OCI-M2 (cell line): ENCODE results near the gene MRPL49.
A peak's percentile ranks its signal among the peaks of the same experiment; 100 is the strongest.

ENCODE experiments used
- DNase-seq: peaks from one replicate; lab custom pipeline; 2025; ENCODE audit not compliant: unreplicated experiment; lab: John Stamatoyannopoulos, UW

The MRPL49 gene

DNA sequence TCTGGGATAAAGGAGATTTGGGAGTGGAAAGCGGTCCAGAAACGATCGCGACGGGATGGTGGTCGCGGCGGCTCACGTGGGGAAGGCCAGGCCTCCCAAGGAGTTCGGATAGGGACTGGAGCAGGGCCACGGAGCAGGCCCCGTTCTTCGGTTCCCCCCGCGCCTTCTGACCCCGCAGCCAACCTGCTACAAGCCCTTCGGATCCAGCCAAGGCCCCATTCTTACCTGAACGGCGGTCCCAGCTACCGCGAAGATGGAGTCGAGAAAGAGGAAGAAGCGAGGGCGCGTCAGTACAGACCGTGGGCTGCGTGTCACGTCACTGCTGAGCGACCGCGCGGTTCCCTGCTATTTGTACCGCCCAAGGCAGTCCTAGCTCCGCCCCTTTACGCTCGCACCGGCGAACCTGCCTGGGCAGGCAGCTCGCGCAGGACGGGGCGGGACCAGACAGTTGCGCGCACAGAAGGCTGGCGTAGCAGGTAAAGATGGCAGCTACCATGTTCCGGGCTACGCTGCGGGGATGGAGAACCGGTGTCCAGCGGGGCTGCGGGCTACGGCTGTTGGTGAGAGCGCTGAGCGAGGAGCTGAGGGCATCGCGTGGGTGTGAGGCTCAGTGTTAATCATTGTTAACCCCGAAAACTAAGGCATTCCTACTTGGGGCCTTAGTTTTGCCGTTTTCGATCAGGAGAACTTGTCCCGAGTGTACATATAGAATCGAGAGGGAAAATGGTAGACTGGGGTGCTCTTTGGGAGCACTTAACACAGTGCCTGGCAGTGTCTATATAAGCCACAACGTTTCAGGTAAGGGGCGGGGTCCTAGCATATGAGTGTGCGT, at the start of gene MRPL49, which contains the start of gene FAU:
Gene MRPL49 (plus strand): TSS at position 457 of the 832 bp plus-strand sequence. CDS start 26 bp downstream, at position 483.
Gene FAU (minus strand): TSS at position 270 of the 832 bp plus-strand sequence. CDS start 321 bp downstream, outside the sequence.
- peak; percentile 83 for DNase-seq

GRCh38 chr11:65072631-65072966, 49.5 kb upstream of the MRPL49 start:
- no peak for DNase-seq

- DNase-seq, result no peak
Observed at GRCh38 chr11:65077451-65077850, 44.7 kb upstream of the MRPL49 start.

DNA sequence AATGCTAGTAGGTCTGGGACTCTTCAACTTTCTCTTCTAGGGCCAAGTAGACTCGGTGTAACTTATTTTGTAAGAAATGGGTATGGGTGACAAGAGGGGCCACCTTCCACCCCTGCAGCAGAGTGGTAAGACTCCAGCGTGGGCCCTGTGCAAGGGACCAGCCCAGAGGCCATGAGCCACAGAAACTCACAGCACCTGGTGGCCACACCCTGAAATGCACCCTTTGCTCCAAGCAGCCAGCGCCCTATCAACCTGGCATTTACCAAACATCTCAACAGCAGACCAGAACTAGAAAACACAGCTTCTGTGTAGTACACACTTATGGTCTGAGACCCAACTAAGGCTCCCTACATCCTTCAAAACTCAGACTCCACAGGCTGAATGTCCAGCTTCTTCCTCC, 44.0 kb upstream of the MRPL49 start:
- DNase-seq, result no peak

- DNase-seq, result no peak
Observed at GRCh38 chr11:65078786-65079342, 43.3 kb upstream of the MRPL49 start.

DNA sequence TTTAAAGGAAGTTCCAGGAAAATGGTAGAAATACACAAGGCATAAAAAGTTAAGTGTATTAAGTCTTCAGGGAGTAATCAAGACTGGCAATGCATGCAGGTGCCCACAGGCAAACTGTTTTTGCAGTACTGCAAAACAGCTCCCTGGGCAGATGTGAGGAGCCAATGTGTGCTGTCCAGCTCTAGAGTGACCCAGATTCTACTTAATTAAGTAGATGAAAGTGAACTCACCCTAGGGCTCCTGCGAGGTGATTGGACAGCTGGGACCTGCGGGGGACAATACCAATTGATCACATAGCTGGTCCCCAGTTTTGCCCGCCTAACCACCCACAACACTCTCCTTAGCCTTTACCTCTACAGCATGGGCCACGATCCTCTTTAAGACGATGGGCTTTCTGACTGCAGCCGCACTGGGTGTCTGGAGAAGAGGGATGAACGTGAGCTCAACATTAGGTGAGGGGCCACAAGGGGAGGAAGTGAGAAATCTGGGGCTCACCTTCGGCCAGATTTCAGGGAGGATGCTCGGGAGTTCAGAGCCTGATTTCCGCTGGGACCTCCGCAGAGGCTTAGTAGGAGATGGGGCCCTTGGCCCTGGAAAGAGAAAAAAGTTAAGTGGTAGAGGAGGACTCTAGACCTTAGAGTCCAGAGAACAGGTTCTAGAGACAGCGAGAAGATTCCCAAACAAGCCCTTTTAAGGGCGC, 38.8 kb upstream of the MRPL49 start:
- no peak for DNase-seq

DNA sequence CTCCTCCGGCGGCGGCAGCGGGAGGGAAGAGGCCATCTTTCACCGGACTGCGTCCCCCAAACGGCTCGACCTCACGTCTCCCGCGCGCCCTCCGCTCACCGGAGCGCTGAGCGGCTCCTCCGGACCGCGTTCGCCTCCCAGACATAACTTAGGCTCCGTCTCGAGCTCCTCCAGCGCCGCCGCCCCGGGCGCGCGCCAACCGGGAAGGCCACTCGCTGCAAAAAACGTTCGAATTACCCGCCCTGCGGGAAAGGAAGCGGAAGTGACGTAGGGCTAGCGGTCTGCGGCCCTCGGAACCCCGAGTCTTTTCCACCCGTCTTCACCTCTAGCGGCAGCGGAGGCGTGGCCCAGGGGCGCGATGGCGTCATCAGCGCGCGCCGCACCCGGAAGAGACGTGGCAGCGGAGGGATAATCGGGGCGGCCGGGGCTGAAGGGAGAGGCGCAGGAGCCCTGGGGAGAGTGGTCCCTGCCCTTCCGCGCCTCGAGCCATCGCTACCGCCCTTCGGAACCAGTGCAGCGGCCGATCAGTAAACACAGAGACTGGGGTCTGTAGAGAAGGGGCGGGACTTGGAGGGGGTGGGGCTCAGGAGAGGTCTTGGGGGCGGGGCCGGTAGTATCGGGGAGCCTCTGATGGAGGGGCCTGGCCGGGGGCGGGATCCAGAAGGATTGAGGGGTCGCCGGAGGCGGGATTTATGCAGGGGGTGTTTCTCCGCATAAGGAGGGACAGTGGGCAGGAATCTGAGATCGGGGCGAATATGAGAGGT, 38.1 kb upstream of the MRPL49 start, which contains the start of the genes CDCA5 and ZFPL1:
Gene CDCA5 (minus strand): TSS at position 207 of the 764 bp plus-strand sequence. CDS start 62 bp downstream, at position 145.
Gene ZFPL1 (plus strand): TSS at position 389 of the 764 bp plus-strand sequence. CDS start 477 bp downstream, outside the sequence.
- peak; percentile 65 for DNase-seq

DNA sequence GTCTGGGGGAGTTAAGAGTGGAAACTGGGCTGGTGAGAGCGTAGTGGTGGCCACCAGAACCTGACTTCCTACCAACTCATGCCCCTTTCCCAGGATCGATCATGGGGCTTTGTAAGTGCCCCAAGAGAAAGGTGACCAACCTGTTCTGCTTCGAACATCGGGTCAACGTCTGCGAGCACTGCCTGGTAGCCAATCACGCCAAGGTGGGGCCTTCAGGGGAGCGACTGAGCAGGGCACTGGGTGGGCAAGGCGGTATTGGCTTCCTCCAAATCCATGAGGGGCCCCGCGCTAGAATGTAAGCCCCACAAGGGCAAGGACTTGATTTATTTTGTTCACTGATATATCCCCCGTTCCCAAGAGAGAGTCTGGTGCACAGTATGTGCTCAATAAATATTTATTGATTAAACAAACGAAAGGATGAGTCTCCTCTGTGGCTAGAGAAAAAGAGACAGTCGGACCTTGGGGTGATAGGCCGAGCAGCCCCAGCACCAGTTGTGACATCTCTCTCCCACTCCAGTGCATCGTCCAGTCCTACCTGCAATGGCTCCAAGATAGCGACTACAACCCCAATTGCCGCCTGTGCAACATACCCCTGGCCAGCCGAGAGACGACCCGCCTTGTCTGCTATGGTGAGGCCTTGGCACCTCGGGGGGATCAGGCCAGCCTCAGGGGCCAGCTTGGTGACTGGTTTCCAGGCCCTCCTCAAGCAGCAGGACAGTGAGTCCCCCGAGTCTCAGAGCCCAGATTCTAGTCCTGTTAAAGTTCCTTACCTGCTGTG, 37.3 kb upstream of the MRPL49 start:
- DNase-seq, result no peak

DNA sequence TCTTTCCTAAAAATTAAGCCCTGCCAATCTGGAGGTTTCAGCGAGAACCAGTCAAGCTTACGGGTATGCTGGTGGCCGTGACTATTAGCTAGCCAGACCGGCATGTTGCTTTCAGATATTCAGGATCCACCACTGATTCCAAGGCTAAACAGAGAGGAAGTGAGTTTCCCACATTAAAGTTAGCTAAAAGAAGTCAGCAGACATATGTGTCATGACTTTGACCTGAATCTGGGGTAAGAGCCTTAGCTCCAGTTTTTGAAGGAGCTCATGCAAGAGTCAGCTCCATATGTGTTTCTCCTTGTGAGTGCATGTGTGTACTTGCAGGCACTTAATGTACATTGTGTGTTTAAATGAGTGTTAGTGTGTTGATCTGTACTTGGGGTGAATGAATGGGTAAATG, 36.7 kb upstream of the MRPL49 start:
- DNase-seq, result no peak

DNA sequence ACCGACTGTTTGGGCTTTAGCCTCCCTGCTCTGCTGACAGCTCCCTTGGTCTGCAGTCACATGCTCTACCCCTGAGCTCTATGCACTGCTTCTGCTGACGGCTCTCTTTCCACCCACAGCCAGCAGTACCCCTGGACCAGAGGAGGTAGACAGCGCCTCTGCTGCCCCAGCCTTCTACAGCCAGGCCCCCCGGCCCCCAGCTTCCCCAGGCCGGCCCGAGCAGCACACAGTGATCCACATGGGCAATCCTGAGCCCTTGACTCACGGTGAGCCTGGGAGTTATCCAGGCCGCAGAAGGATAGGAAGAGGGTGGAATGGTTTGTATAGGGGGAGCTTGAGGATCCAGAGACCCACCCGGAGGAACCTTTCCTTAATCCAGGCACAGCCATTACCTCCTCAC, 35.3 kb upstream of the MRPL49 start:
- DNase-seq, result no peak

- no peak for DNase-seq
Observed at GRCh38 chr11:65087216-65087615, 34.9 kb upstream of the MRPL49 start.

DNA sequence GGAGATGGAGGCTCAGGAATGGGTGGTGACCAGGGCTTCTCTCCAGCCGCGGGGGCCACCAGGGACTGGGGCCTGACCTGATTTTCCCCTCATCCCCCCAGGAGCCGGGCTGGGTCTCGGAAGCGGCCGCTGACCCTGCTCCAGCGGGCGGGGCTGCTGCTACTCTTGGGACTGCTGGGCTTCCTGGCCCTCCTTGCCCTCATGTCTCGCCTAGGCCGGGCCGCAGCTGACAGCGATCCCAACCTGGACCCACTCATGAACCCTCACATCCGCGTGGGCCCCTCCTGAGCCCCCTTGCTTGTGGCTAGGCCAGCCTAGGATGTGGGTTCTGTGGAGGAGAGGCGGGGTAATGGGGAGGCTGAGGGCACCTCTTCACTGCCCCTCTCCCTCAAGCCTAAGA, 34.3 kb upstream of the MRPL49 start:
- DNase-seq, result no peak

DNA sequence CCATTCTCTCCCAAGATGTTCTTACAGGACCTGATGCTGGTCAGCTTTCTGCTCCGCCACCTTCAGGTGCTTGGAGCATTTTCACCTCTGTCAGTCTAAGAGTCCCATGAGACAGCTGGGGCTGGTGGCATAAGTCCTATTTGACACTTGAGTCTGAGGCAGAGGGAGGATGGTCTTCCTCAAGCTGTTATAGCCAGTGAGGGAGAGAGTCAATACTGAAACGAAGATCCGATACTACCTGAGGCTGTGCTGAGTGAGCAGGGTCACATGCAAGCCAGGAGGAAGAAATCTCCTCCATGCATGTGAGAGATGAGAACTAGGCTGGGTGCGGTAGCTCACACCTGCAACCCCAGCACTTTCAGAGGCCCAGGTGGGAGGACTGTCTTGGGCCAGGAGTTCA, 32.5 kb upstream of the MRPL49 start:
- no peak for DNase-seq

- no peak for DNase-seq
Observed at GRCh38 chr11:65090628-65091027, 31.5 kb upstream of the MRPL49 start.

GRCh38 chr11:65095427-65095826, 26.7 kb upstream of the MRPL49 start:
- no peak for DNase-seq

DNA sequence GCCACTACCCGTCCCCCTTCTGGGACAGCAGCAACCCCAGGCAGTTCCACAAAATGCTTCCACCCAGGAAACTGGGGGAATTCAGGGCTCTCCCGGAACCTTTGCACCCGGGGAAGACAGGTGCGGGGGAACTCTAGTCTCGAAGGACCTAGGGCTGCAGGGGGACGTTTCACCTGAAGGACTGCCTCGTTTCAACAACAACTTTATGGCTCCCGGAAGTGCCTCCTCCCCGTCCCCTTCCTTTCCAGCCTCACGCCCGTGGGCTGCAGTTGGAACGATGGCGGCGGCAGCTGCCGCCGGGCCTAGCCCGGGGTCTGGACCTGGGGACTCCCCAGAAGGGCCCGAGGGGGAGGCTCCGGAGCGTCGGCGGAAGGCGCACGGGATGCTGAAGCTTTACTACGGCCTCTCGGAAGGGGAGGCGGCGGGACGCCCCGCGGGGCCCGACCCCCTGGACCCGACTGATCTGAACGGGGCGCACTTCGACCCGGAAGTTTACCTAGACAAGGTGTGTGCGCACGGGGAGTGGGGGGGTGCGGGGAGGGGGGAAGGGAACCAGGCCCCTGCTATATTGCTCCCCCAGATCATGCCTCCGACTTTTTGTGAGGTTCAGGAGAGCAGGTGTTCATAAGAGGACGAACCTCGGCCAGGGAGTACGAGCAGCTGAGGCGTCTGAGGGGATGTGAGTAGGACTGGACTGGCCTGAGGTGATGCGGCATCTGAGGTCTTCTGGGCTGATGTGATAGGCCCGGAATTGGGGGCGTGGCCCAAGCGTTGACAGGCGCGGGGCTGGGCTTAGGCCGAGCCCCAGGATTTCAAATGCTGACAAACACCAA, 25.9 kb upstream of the MRPL49 start, which contains the start of gene VPS51:
Gene VPS51 (plus strand): TSS at position 241 of the 833 bp plus-strand sequence. CDS start 37 bp downstream, at position 278.
- DNase-seq, result peak; percentile 50

DNA sequence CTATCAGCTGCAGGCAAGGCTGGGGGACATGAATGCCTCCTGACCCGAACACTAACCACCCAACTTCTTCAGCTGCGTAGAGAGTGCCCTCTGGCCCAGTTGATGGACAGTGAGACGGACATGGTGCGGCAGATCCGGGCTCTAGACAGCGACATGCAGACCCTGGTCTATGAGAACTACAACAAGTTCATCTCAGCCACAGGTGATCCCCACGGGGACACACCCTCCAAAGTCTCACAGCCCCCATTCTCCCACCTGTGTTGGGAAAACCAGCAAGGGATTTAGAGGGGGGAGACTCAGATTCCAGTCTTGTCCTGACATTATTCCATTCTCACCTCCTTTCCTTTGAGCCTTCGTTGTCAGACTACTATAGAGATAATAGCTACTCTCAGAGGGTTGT, 25.2 kb upstream of the MRPL49 start:
- no peak for DNase-seq

DNA sequence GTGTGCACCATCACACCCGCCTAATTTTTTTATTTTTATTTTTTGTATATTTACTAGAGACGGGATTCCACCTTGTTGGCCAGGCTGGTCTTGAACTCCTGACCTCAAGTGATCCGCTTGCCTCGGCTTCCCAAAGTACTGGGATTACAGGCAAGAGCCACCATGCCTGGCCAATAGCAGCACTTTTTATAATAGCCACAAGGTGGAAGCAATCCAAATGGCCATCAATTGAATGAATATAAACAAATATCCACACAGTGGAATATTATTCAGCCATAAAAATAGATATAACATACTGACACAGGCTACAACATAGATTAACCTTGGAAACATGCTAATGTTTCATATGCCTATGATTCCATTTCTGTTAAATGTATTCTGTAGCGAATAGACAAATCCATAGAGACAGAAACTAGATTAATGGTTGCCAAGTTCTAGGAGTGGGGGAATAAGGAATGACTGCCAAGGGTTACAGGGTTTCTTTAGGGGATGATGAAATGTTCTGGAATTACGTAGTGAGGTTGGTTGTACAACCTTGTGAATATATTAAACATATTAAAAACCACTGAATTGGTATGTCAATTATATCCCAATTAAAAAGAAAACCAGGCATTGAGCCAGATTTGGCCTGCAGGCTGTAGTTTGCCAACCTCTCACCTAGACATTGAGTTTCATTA, 21.3 kb upstream of the MRPL49 start:
- DNase-seq, result no peak
